NOMO-1 treated with DMSO at 0.1 percent for 48 hours (cell line): ENCODE results near the gene ZNF385C.

Source experiments
- DNase-seq: peaks from one replicate; lab custom pipeline; 2025; ENCODE audit not compliant: unreplicated experiment; lab: John Stamatoyannopoulos, UW

Gene ZNF385C

GRCh38 chr17:42125565-42125964 lies 27.3 kb upstream of the ZNF385C start:
- no peak for DNase-seq

- no peak for DNase-seq
Observed at GRCh38 chr17:42124256-42124655, 26.0 kb upstream of the ZNF385C start.

GRCh38 chr17:42122371-42123303 lies 24.4 kb upstream of the ZNF385C start, which contains the start of gene HSPB9:
HSPB9 (plus strand) TSS chr17:42122804; CDS start chr17:42122851, 47 bp downstream.
- DNase-seq: no peak

- peak; percentile 66 for DNase-seq
Observed at GRCh38 chr17:42120770-42121769, 22.8 kb upstream of the ZNF385C start, which contains the start of gene KAT2A. KAT2A (minus strand) TSS chr17:42121367; CDS start chr17:42121304, 63 bp downstream.

GRCh38 chr17:42120161-42120769 lies 22.0 kb upstream of the ZNF385C start:
- DNase-seq: no peak

- DNase-seq: no peak
Observed at GRCh38 chr17:42119301-42119700, 21.0 kb upstream of the ZNF385C start.

- DNase-seq: peak; percentile 24
Observed at GRCh38 chr17:42118545-42118944, 20.3 kb upstream of the ZNF385C start.

GRCh38 chr17:42118126-42118510 lies 19.8 kb upstream of the ZNF385C start:
- no peak for DNase-seq

- no peak for DNase-seq
Observed at GRCh38 chr17:42117397-42118125, 19.3 kb upstream of the ZNF385C start.

GRCh38 chr17:42116705-42117396 lies 18.6 kb upstream of the ZNF385C start:
- DNase-seq: peak; percentile 73

GRCh38 chr17:42114118-42114517 lies 15.8 kb upstream of the ZNF385C start:
- DNase-seq: no peak

GRCh38 chr17:42113293-42114069 lies 15.2 kb upstream of the ZNF385C start:
- DNase-seq: no peak

- DNase-seq: peak; percentile 96
Observed at GRCh38 chr17:42112552-42113176, 14.4 kb upstream of the ZNF385C start, which contains the start of gene DHX58. DHX58 (minus strand) TSS chr17:42112714; CDS start chr17:42111892, 822 bp downstream.

- DNase-seq: peak; percentile 12
Observed at GRCh38 chr17:42111871-42112551, 13.7 kb upstream of the ZNF385C start.

- DNase-seq: no peak
Observed at GRCh38 chr17:42111265-42111636, 13.0 kb upstream of the ZNF385C start.

GRCh38 chr17:42110301-42111264 lies 12.3 kb upstream of the ZNF385C start:
- no peak for DNase-seq

- no peak for DNase-seq
Observed at GRCh38 chr17:42109086-42109485, 10.8 kb upstream of the ZNF385C start.
